ENCODE data around the gene CREB3L4. TPM values are rescaled to one million over a fixed set of nuclear protein-coding genes. Genes with fewer than 3 reads are reported as not detected.
A peak's percentile ranks its signal among the peaks of the same experiment; 100 is the strongest.

Gene CREB3L4
- polyA plus RNA-seq, 2 of the 4 experiments (the other 2 are of a cell fraction): 10.1 to 14.3 TPM

DNA sequence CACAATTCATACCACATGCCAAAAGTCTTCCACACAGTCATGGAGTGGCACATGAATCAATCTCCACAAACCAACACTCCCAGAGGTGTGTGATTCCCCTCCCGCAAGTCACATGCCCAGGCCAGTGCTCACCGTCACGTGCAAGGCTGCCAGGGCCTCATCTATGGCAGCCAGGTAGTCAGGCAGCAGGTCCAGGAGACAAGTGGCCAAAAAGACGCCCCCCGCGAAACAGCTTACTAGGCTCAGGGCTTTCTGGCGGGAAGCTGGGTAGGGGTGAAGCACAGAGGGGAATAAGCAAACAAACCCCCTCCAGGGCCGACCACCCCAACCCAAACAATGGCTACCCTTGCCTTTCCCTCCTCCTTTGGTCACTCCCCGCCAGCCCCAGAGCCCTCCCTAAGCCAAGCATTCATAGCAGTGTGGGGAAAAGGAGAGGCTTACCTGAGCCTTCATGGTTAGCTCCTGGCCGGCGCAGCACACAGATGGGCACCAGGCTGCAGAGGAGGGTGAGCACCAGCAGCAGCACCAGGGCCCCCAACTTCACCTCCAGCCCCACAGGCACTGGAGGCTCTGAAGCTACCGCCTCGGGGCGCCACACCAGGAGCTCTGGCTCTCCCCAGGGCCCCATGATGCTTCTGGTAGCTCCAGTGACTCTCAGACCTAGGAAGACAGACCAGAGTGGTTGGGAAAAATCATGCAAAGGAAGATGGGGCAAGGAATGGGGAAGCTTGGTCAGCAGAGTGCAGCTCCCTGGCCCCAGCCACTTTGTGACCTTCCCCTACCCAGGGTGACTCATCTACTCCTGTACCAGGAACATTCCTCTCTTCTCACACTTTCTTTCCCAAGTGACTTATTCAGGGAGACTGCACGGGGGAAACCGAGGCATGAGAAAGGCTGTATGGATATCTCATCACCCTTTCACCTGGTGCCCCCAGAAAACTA, 5.3 kb upstream of the CREB3L4 start:
- no peak for ATAC-seq
- TF ChIP-seq FOSL2 (IDR thresholded peaks at IDR 0.05): no peak
- peak; percentile 64; the same call in 1 of the 2 replicates for TF ChIP-seq FOSL2 (CRISPR knock-in tag; IDR thresholded peaks at IDR 0.05)
- 0 out of 2 replicates have a peak, but pooled peaks have one; percentile 4 for TF ChIP-seq POLR2A (IDR thresholded peaks at IDR 0.05; ENCODE audit: low read length)
- TF ChIP-seq, protein P1, sequence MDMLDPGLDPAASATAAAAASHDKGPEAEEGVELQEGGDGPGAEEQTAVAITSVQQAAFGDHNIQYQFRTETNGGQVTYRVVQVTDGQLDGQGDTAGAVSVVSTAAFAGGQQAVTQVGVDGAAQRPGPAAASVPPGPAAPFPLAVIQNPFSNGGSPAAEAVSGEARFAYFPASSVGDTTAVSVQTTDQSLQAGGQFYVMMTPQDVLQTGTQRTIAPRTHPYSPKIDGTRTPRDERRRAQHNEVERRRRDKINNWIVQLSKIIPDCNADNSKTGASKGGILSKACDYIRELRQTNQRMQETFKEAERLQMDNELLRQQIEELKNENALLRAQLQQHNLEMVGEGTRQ (IDR thresholded peaks at IDR 0.05): 0 out of 2 replicates have a peak, but pooled peaks have one; percentile 40
- TF ChIP-seq ZNF302 (CRISPR knock-in tag; IDR thresholded peaks at IDR 0.05): no peak
- TF ChIP-seq POLR2AphosphoS2 (conservative IDR thresholded peaks at IDR 0.05; ENCODE audit: low read length): no peak
- Histone ChIP-seq H3K9me3 (no peaks in the 10 kb centered on the region), H3K4me1 (peaks cover 32% of the 10 kb centered on the region), H3K27ac (peak overlapping the region; percentile 89 to 95), H3K4me2 (peak overlapping the region; percentile 84), H3K4me3 (peak overlapping the region; percentile 73)
- peak in 1 of 2 experiments; percentile 39 for DNase-seq (ENCODE audit: low read depth in 1 of 2, low spot score in 1 of 2)
- 66% methylated on average over 16 of the region's 16 CpGs for WGBS (ENCODE audit: missing lambda C conversion rate)
- no peak for FAIRE-seq
- ChIA-PET POLR2A (interaction anchor here (0.7 to 4.0 kb wide), 6 partner anchors 11 to 39 kb away, joined by 3 to 30 read pairs (median 12); partner anchors contain the start of genes DENND4B, GATAD2B, JTB and RAB13), CTCF (interaction anchor here (0.8 to 3.6 kb wide), 7 partner anchors 11 to 39 kb away, joined by 3 to 26 read pairs (median 4); partner anchors contain the start of genes DENND4B, GATAD2B, JTB and RAB13)

- H3K4me3 ChIP-seq: peak within 1 kb of the TSS; percentile 73
- H3K9me3 ChIP-seq: no peaks in the 10 kb centered on the region
- peak; percentile 69 to 77 for ATAC-seq
- peak; percentile 27; the same call in 1 of the 2 replicates for TF ChIP-seq PHF8 (IDR thresholded peaks at IDR 0.05; ENCODE audit: borderline replicate concordance, low read depth)
- TF ChIP-seq, protein P2, sequence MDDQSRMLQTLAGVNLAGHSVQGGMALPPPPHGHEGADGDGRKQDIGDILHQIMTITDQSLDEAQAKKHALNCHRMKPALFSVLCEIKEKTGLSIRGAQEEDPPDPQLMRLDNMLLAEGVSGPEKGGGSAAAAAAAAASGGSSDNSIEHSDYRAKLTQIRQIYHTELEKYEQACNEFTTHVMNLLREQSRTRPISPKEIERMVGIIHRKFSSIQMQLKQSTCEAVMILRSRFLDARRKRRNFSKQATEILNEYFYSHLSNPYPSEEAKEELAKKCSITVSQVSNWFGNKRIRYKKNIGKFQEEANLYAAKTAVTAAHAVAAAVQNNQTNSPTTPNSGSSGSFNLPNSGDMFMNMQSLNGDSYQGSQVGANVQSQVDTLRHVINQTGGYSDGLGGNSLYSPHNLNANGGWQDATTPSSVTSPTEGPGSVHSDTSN (IDR thresholded peaks at IDR 0.05): peak; percentile 94
- no peak for TF ChIP-seq HOXB5 (CRISPR knock-in tag; IDR thresholded peaks at IDR 0.05)
- TF ChIP-seq BHLHE40 (IDR thresholded peaks at IDR 0.05; ENCODE audit: low read depth, low read length): no peak
- 0 out of 2 replicates have a peak, but pooled peaks have one; percentile 26 for TF ChIP-seq MYC (IDR thresholded peaks at IDR 0.05; ENCODE audit: borderline replicate concordance, low read length)
- peak in 1 of 2 experiments; percentile 78; a peak in 3 of 5 replicates for TF ChIP-seq JUN (IDR thresholded peaks at IDR 0.05)
- TF ChIP-seq NPAS2 (CRISPR knock-in tag; IDR thresholded peaks at IDR 0.05; ENCODE audit: borderline replicate concordance): no peak
- peak; percentile 68 for TF ChIP-seq REST (IDR thresholded peaks at IDR 0.05)
- TF ChIP-seq CHD2 (IDR thresholded peaks at IDR 0.05; ENCODE audit: low read length, partially characterized antibody): peak; percentile 82
- peak; percentile 56 for TF ChIP-seq POLR2A (IDR thresholded peaks at IDR 0.05; ENCODE audit: low read length)
- peak; percentile 63; the same call in 1 of the 3 replicates for TF ChIP-seq BCL3 (IDR thresholded peaks at IDR 0.05)
- 0 out of 2 replicates have a peak, but pooled peaks have one; percentile 48 for TF ChIP-seq HEYL (CRISPR knock-in tag; IDR thresholded peaks at IDR 0.05)
- no peak for FAIRE-seq
- peak within 1 kb of the TSS; percentile 84 for H3K4me2 ChIP-seq
- CTCF ChIA-PET: interaction anchor here (0.8 to 3.6 kb wide), 9 partner anchors 10 to 142 kb away, joined by 3 to 26 read pairs (median 3); partner anchors contain the start of genes DENND4B, GATAD2B, JTB and RAB13
- under 1% methylated on average over 28 of the region's 54 CpGs for WGBS (ENCODE audit: missing lambda C conversion rate)
- peaks cover 33% of the 10 kb centered on the region for H3K4me1 ChIP-seq
- POLR2A ChIA-PET: interaction anchor here (0.7 to 4.0 kb wide), 10 partner anchors 10 to 336 kb away, joined by 3 to 30 read pairs (median 6); partner anchors contain the start of genes DENND4B, GATAD2B, JTB and RAB13
- peak; percentile 95 to 97 for DNase-seq (ENCODE audit: low read depth in 1 of 2, low spot score in 1 of 2)
- H3K27ac ChIP-seq: peak within 1 kb of the TSS; percentile 89 to 95
Measured at GRCh38 chr1:153963030-153963849, 4.5 kb upstream of the CREB3L4 start, which contains the start of gene SLC39A1. TSS of gene SLC39A1 (minus strand) at chr1:153963537. CDS start at chr1:153962715, 822 bp downstream.
